ENCODE data around the gene AMPH. TPM values are rescaled to one million over a fixed set of nuclear protein-coding genes. Genes with fewer than 3 reads are reported as not detected.
"Not testable (repeated sequence)": the region's sequence is repeated elsewhere in the genome, so short reads cannot be mapped to it uniquely, and the experiment has no call there.

The AMPH gene
- total and polyA plus RNA-seq, 2 donors (not counting 1 experiment from before 2014, with no cell fraction given), result 2.4 to 3.6 TPM

GRCh38 chr7:38341172-38341705 is 289.9 kb downstream of the AMPH start:
- H3K27ac ChIP-seq (ENCODE audit: insufficient read depth, low read length); H3K4me2 ChIP-seq (ENCODE audit: extremely low read depth, insufficient read depth, low read length); H3K79me2 ChIP-seq (ENCODE audit: control insufficient read depth, insufficient read depth, low read length); H3K4me3 ChIP-seq (replicated peaks in 1 of 4; ENCODE audit: control extremely low read depth in 1 of 4, insufficient read depth in 1 of 4, low read depth in 3 of 4, low read length in 4 of 4); H3K9ac ChIP-seq (ENCODE audit: insufficient read depth, low read length); H3K27me3 ChIP-seq (ENCODE audit: control insufficient read depth, insufficient read depth, low read length); H3K36me3 ChIP-seq (ENCODE audit: control insufficient read depth, insufficient read depth, low read length); H3K4me1 ChIP-seq (ENCODE audit: control insufficient read depth, extremely low read depth, insufficient read depth, low read length); H3K9me3 ChIP-seq (ENCODE audit: control insufficient read depth, insufficient read depth, low read depth, low read length); H4K20me1 ChIP-seq (ENCODE audit: control insufficient read depth, extremely low read depth, insufficient read depth, low read length): not testable (repeated sequence)
- TF ChIP-seq CTCF (conservative IDR thresholded peaks at IDR 0.05 in 1 of 2, IDR thresholded peaks at IDR 0.05 in 1 of 2; ENCODE audit: low read depth in 1 of 2, low read length in 2 of 2), result peak in 1 of 2 donors; percentile 18
- DNase-seq (ENCODE audit: low read depth in 2 of 2), result peak; percentile 12 to 21
- peak overlapping the region; percentile 29 for H2AFZ ChIP-seq (ENCODE audit: low read length)

DNA sequence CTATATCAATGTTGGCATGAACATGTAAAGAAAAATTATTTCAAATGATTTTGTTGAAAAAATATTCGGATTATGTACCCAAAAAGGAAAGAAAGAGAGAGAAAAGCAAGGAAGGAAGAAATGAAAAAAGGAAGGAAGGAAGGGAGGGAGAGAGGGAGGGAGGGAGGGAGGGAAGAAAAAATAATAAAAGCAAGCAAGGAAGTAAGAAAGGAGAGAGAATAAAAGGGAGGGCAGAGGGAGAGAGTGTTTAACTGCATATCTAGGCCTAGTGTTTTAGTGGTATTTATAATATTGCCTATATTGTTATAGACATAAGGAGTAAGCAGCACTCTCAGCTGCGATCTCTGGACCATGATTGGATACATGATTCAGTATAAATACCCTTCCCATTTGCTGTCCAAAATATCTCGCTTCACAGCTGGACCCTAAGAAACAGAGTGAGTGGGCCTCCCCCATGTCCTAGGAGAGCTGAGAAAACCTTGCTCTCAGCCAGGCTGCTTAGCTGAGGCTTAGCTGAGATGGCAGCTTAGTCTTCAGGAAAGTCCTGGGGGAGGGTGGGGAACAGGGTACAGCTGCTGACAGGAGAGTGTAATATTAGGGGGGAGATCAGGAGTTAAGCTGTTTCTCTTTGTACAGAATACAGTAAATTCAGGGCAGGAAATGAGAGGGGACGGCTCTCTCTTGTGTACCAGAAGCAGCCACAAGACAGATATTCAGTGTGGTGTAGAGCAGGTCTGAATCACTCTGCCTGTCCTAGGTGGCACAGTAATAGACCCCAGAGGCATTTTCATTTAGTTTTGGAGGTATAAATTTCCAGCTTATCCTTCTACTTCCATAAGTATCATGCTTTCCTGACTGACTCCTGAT is 291.0 kb downstream of the AMPH start:
- Histone ChIP-seq H3K27me3 (ENCODE audit: control insufficient read depth, insufficient read depth, low read length) (no peaks in the 10 kb centered on the region), H3K4me1 (ENCODE audit: control insufficient read depth, extremely low read depth, insufficient read depth, low read length) (no peaks in the 10 kb centered on the region), H2AFZ (ENCODE audit: low read length) (no peak overlapping the region), H3K4me3 (replicated peaks in 1 of 4; ENCODE audit: control extremely low read depth in 1 of 4, insufficient read depth in 1 of 4, low read depth in 3 of 4, low read length in 4 of 4) (no peak overlapping the region), H4K20me1 (ENCODE audit: control insufficient read depth, extremely low read depth, insufficient read depth, low read length) (no peaks in the 10 kb centered on the region), H3K27ac (ENCODE audit: insufficient read depth, low read length) (no peak overlapping the region), H3K9me3 (ENCODE audit: control insufficient read depth, insufficient read depth, low read depth, low read length) (no peaks in the 10 kb centered on the region), H3K36me3 (ENCODE audit: control insufficient read depth, insufficient read depth, low read length) (no peaks in the 10 kb centered on the region), H3K4me2 (ENCODE audit: extremely low read depth, insufficient read depth, low read length) (no peak overlapping the region), H3K9ac (ENCODE audit: insufficient read depth, low read length) (no peak overlapping the region), H3K79me2 (ENCODE audit: control insufficient read depth, insufficient read depth, low read length) (no peaks in the 10 kb centered on the region)
- TF ChIP-seq CTCF (conservative IDR thresholded peaks at IDR 0.05 in 1 of 2, IDR thresholded peaks at IDR 0.05 in 1 of 2; ENCODE audit: low read depth in 1 of 2, low read length in 2 of 2) (no peak), EZH2 (IDR thresholded peaks at IDR 0.05; ENCODE audit: low read length, missing control alignments) (no peak)
- no peak for DNase-seq (ENCODE audit: low read depth in 2 of 2)

GRCh38 chr7:38336148-38336515 is 295.0 kb downstream of the AMPH start:
- H3K36me3 ChIP-seq (ENCODE audit: control insufficient read depth, insufficient read depth, low read length); H3K27ac ChIP-seq (ENCODE audit: insufficient read depth, low read length); H3K9me3 ChIP-seq (ENCODE audit: control insufficient read depth, insufficient read depth, low read depth, low read length); H3K4me2 ChIP-seq (ENCODE audit: extremely low read depth, insufficient read depth, low read length); H3K4me1 ChIP-seq (ENCODE audit: control insufficient read depth, extremely low read depth, insufficient read depth, low read length); H2AFZ ChIP-seq (ENCODE audit: low read length); H3K27me3 ChIP-seq (ENCODE audit: control insufficient read depth, insufficient read depth, low read length); H3K4me3 ChIP-seq (replicated peaks in 1 of 4; ENCODE audit: control extremely low read depth in 1 of 4, insufficient read depth in 1 of 4, low read depth in 3 of 4, low read length in 4 of 4); H4K20me1 ChIP-seq (ENCODE audit: control insufficient read depth, extremely low read depth, insufficient read depth, low read length); H3K79me2 ChIP-seq (ENCODE audit: control insufficient read depth, insufficient read depth, low read length); DNase-seq (ENCODE audit: low read depth in 2 of 2); H3K9ac ChIP-seq (ENCODE audit: insufficient read depth, low read length): not testable (repeated sequence)
